HG02798 (cell line): ENCODE data around the gene HSPA1B.
"Not testable (repeated sequence)": the region's sequence is repeated elsewhere in the genome, so short reads cannot be mapped to it uniquely, and the experiment has no call there.

ENCODE experiments used
- ATAC-seq: cut with Tn5 transposase; IDR thresholded peaks from one replicate; pipeline ENCODE4 v1.9.1; 2021; ENCODE audit warnings: mild to moderate bottlenecking; ENCODE audit not compliant: unreplicated experiment, poor library complexity

HSPA1B gene

GRCh38 chr6:31827286-31828079, at the start of gene HSPA1B:
Gene HSPA1B, plus strand, starts transcription at chr6:31827738. Its CDS starts 213 bp downstream, at chr6:31827951.
- ATAC-seq: peak; percentile 83

- ATAC-seq: no peak
Measured at GRCh38 chr6:31778193-31778592, 49.3 kb upstream of the HSPA1B start.

- ATAC-seq: no peak
Measured at GRCh38 chr6:31778999-31779885, 48.3 kb upstream of the HSPA1B start.

- no peak for ATAC-seq
Measured at GRCh38 chr6:31779908-31780307, 47.6 kb upstream of the HSPA1B start.

GRCh38 chr6:31780507-31781243, 46.9 kb upstream of the HSPA1B start:
- no peak for ATAC-seq

- ATAC-seq: no peak
Measured at GRCh38 chr6:31781244-31782125, 46.1 kb upstream of the HSPA1B start.

GRCh38 chr6:31782126-31782855, 45.2 kb upstream of the HSPA1B start:
- ATAC-seq: no peak

- no peak for ATAC-seq
Measured at GRCh38 chr6:31784098-31784925, 43.2 kb upstream of the HSPA1B start.

- no peak for ATAC-seq
Measured at GRCh38 chr6:31785475-31785874, 42.1 kb upstream of the HSPA1B start.

- no peak for ATAC-seq
Measured at GRCh38 chr6:31791324-31792089, 36.0 kb upstream of the HSPA1B start.

GRCh38 chr6:31792090-31792374, 35.5 kb upstream of the HSPA1B start:
- no peak for ATAC-seq

- no peak for ATAC-seq
Measured at GRCh38 chr6:31792761-31793171, 34.8 kb upstream of the HSPA1B start.

- not testable (repeated sequence) for ATAC-seq
Measured at GRCh38 chr6:31793927-31794245, 33.7 kb upstream of the HSPA1B start.

GRCh38 chr6:31794294-31794865, 33.2 kb upstream of the HSPA1B start:
- ATAC-seq: no peak

GRCh38 chr6:31794866-31795615, 32.5 kb upstream of the HSPA1B start:
- peak; percentile 3 for ATAC-seq

- ATAC-seq: peak; percentile 92
Measured at GRCh38 chr6:31795616-31796298, 31.8 kb upstream of the HSPA1B start, which contains the start of gene VARS1. Gene VARS1, minus strand, starts transcription at chr6:31795752. Its CDS starts 535 bp downstream, at chr6:31795217.
